GM19395 (cell line): ENCODE results near the gene PTPRN2.

Experiments used
- ATAC-seq: cut with Tn5 transposase; IDR thresholded peaks from one replicate; pipeline ENCODE4 v1.9.1; 2021; ENCODE audit warnings: mild to moderate bottlenecking, moderate library complexity; ENCODE audit not compliant: unreplicated experiment

PTPRN2 gene

GRCh38 chr7:158133515-158134271, 453.9 kb downstream of the PTPRN2 start:
- ATAC-seq = no peak

- ATAC-seq = no peak
These were observed 454.6 kb downstream of the PTPRN2 start for GRCh38 chr7:158133057-158133456.

GRCh38 chr7:158130023-158130409, 457.6 kb downstream of the PTPRN2 start:
- no peak for ATAC-seq

- ATAC-seq = no peak
These were observed 458.3 kb downstream of the PTPRN2 start for GRCh38 chr7:158129037-158130022.

GRCh38 chr7:158128572-158128971, 459.1 kb downstream of the PTPRN2 start:
- ATAC-seq = no peak

- no peak for ATAC-seq
These were observed 460.4 kb downstream of the PTPRN2 start for GRCh38 chr7:158127241-158127640.

GRCh38 chr7:158126661-158127060, 461.0 kb downstream of the PTPRN2 start:
- no peak for ATAC-seq

GRCh38 chr7:158125721-158126120, 461.9 kb downstream of the PTPRN2 start:
- ATAC-seq = no peak

- ATAC-seq = no peak
These were observed 462.5 kb downstream of the PTPRN2 start for GRCh38 chr7:158125091-158125490.

- ATAC-seq = no peak
These were observed 462.9 kb downstream of the PTPRN2 start for GRCh38 chr7:158124671-158125079.

GRCh38 chr7:158123753-158124152, 463.9 kb downstream of the PTPRN2 start:
- no peak for ATAC-seq

GRCh38 chr7:158123214-158123613, 464.4 kb downstream of the PTPRN2 start:
- ATAC-seq = no peak

- no peak for ATAC-seq
These were observed 466.1 kb downstream of the PTPRN2 start for GRCh38 chr7:158121441-158122045.

GRCh38 chr7:158120716-158121115, 466.9 kb downstream of the PTPRN2 start:
- ATAC-seq = no peak

GRCh38 chr7:158120316-158120715, 467.3 kb downstream of the PTPRN2 start:
- no peak for ATAC-seq

GRCh38 chr7:158117341-158118222, 470.0 kb downstream of the PTPRN2 start:
- no peak for ATAC-seq

- no peak for ATAC-seq
These were observed 471.4 kb downstream of the PTPRN2 start for GRCh38 chr7:158116235-158116634.

GRCh38 chr7:158114056-158114850, 473.4 kb downstream of the PTPRN2 start:
- ATAC-seq = no peak

GRCh38 chr7:158113321-158114025, 474.1 kb downstream of the PTPRN2 start:
- ATAC-seq = no peak
